GM18951 (cell line): ENCODE data around the gene CCDC60.
"Not testable (repeated sequence)": the region's sequence is repeated elsewhere in the genome, so short reads cannot be mapped to it uniquely, and the experiment has no call there.

Experiments
- POLR2A ChIP-seq: IDR thresholded peaks from 4 replicates; pipeline ENCODE4 v1.6.1; 2011; ENCODE audit warnings: mild to moderate bottlenecking; ENCODE audit not compliant: insufficient read length, insufficient read depth; ENCODE audit errors: extremely low read depth
- in situ Hi-C: fragments of 300-500 bp; cut with MboI; formaldehyde crosslinking; loops from one replicate; pipeline ENCODE4 v1.12.0; 2022; ENCODE audit warnings: low sequenced_read_pairs, mixed read lengths, inconsistent platforms; ENCODE audit not compliant: unreplicated experiment

The CCDC60 gene

DNA sequence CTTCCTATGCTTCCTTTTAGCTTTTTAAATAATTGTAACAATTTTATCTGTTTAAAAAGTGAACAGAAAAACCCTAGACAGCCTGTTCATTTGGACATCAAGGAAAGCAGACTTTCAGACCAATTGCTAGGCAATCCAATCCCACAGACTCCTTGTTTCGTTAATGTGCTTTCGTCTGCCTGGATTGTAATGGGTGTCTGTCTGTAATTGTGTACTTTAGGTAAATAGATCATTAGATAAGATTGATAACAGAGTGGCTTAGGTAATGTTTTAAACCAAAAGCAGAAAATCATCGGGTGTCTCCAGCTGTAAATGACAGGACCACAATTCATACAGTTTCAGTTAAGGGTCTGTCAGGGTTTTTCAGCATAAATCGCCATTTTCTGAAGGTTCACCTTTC lies 19.6 kb downstream of the CCDC60 start:
- no peak for TF ChIP-seq POLR2A
- in situ Hi-C loops: no loop called here

DNA sequence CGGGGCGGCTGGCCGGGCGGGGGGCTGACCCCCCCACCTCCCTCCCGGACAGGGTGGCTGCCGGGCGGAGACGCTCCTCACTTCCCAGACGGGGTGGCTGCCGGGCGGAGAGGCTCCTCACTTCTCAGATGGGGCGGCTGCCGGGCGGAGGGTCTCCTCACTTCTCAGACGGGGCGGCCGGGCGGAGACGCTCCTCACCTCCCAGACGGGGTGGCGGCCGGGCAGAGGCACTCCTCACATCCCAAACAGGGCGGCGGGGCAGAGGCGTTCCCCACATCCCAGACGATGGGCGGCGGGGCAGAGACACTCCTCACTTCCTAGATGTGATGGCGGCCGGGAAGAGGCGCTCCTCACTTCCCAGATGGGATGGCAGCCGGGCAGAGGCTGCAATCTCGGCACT lies 25.8 kb downstream of the CCDC60 start:
- in situ Hi-C loops: not testable (repeated sequence)

DNA sequence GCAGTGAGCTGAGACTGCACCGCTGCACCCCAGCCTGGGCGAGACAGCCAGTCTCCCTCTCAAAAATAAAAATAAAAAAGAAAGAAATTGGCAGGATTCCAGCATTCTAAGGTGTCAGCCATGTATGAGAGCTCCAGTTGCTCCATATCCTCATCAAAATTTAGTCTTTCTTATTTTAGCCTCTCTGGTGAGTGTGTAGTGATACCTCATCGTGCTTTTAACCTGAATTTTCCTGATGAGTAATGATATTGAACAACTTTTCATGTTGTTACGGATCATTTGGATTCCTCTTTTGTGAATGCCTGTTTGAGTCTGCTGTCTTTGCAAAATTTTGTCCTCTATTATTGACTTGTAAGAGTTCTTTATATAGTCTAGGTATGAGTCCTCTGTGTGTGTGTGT lies 28.5 kb downstream of the CCDC60 start:
- in situ Hi-C loops: no loop called here
- TF ChIP-seq POLR2A: no peak

DNA sequence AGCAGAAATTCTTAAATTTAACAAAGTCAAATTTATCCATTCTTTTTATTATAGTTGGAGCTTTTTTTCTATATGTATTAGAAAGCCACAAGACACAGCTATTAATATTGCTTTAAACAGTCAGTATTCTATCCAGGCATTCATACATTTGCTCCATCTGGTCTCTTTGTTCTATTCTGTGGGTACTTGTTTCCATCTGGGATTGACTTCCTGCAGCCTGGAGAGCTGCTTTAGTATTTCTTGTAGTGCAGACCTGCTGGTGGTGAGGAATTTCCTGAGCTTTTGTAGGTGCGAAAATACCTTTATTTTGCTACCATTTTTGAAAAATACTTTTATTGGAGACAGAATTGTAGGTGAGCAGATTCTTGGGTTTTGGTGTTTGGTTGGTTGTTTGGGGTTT lies 29.0 kb downstream of the CCDC60 start:
- no peak for TF ChIP-seq POLR2A
- in situ Hi-C loops: no loop called here

DNA sequence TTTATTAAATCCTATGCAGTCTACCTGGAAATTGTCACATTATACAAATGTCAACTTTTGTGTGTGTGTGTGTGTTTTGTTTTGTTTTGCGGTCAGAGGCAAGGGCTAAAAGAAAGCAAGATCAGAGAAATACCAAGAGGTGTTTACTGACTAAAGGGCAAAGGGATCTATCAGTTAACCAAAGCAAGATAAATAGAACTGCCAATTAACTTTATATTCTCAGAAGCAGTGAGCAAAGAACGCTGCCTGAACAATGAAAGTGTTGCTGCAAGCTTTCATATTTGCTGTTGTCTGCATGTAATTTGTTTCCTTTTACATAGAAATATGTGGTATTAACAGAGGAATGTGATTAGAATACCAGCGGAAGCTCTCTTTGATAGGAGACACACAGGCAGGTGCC lies 30.9 kb downstream of the CCDC60 start:
- no peak for TF ChIP-seq POLR2A
- in situ Hi-C loops: no loop called here

DNA sequence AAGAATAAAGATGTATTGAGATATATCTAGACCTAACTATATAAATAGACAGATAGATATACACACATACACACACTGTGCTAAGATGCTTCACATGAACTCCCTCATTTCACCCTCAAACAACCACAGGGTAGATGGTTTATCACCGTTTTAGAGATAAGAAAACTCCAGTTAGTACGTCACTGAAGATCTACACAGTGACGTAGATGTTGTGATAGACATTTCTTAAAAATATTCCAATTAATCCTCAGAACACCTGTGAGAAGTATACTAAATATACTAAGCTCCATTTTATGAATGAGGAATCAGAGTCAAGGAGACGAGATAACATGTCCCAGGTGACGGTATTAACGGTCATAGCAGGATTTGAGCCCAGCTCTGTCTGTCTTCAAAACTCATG lies 31.5 kb downstream of the CCDC60 start:
- no peak for TF ChIP-seq POLR2A
- in situ Hi-C loops: no loop called here

DNA sequence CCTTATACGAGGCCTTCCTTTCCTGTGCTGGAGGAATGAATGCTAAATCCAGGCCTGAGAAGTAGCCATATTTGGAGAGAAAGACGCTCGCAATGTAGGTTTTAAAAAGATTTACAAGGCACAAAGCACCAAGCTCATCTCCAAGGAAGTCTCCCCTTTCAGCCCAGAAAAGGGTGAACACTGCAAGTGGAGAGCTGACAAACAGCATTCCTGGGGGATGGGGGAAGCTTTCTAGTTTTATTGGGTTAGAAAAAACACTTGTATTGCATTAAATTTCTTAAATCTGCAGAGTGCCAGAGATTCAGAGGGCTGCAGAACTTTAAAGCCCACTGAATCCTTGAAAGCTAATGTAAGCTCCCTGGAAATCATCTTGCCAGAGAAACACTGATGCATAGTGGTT lies 34.6 kb downstream of the CCDC60 start:
- in situ Hi-C loops: no loop called here
- no peak for TF ChIP-seq POLR2A

DNA sequence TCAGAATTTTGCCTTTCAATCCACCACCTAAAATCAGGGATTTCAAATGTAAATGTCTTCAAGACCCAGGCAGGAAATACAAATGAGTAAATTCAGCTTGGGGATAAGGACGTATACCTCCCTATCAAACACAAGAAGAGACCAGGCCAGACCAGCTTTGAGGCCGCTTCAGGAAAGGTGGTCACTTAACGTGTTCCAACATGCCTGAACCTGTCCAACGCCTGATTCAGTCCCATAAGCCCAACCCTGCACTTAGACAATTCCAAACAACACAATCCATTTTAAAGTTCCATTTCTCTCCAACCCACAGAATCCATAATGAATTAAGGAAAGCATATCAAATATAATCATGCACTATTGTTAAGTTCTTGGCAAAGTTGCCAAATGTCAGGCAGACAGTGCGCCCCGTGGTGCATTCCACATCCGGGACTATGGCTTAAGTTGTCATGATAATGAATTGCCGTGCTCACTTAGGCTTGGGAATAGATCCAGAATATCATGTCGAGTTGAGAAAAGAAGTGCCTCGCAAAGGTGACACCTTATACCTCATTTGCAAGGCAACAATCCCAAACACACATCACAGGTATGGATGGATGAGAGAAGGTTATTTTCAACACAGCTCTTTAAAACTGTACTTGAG lies 35.5 kb downstream of the CCDC60 start:
- no peak for TF ChIP-seq POLR2A
- in situ Hi-C loops: no loop called here

DNA sequence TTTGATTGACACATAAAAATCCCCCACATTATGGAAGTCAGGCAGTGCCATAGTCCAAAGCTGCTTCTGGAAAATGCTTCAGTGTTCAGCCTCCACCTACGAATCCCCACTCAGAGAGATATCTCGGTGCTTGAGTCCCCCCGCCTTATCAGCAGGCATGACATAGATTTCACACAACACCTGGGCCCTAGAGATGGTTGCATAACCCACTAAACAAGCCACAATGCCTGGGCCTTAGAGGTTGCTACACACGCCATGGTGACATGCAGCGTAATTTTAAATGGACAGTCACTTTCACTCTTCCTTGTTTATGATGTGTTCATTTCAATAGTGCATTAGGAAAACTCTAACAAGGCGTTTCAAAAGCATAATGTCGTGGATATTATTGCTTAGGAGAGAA lies 38.0 kb downstream of the CCDC60 start:
- TF ChIP-seq POLR2A: no peak
- in situ Hi-C loops: no loop called here

DNA sequence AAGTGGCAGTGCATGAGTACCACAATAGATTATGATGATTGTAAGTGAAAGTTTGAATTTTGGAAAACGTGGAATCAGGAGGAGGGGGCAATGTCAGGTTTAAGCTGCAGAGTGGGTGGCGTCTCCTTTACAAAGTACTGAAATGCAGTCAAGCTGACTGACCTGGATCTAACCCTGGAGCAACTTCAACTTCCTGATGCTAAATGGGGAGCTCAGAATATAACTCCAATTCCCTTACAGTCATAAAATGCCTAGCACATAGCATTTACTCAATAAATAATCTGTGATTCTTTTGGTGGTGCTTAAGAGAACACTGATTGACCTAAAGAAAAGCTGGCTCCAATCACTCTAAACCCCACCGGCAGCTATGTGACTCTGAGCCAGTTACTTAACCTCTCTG lies 38.5 kb downstream of the CCDC60 start:
- in situ Hi-C loops: no loop called here
- no peak for TF ChIP-seq POLR2A

DNA sequence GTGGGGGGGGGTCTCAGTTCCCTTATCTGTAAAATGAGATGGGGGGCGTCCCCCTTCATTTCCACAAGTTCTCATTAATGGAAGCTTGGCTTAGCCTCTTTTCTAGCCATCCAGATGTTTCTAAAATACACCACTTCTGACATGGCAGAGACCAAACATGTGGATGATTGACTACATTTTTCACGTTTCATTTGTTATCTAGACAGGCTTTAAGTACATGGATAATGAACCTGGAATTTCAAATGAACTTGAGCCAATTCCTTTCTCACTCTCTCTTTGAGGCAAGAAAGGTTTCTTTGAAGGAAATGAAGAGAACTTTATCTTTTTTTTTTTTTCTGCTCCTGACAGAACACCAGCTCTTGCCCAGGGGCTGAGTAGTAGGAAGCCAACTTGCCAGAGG lies 39.1 kb downstream of the CCDC60 start:
- TF ChIP-seq POLR2A: no peak
- in situ Hi-C loops: no loop called here

DNA sequence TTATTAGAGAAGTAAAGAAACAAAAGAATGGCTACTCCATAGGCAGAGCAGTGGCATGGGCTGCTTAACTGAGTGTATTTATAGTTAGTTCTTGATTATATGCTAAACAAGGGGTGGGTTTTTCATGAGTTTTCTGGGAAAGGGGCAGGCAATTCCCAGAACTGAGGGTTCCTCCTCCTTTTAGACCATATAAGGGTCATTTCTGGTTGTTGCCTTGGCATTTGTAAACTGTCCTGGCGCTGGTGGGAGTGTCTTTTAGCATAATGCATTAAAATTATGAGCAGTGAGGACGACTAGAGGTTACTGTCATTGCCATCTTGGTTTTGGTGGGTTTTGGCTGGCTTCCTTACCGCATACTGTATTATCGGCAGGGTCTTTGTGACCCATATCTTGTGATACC lies 40.1 kb downstream of the CCDC60 start:
- in situ Hi-C loops: no loop called here
- no peak for TF ChIP-seq POLR2A

DNA sequence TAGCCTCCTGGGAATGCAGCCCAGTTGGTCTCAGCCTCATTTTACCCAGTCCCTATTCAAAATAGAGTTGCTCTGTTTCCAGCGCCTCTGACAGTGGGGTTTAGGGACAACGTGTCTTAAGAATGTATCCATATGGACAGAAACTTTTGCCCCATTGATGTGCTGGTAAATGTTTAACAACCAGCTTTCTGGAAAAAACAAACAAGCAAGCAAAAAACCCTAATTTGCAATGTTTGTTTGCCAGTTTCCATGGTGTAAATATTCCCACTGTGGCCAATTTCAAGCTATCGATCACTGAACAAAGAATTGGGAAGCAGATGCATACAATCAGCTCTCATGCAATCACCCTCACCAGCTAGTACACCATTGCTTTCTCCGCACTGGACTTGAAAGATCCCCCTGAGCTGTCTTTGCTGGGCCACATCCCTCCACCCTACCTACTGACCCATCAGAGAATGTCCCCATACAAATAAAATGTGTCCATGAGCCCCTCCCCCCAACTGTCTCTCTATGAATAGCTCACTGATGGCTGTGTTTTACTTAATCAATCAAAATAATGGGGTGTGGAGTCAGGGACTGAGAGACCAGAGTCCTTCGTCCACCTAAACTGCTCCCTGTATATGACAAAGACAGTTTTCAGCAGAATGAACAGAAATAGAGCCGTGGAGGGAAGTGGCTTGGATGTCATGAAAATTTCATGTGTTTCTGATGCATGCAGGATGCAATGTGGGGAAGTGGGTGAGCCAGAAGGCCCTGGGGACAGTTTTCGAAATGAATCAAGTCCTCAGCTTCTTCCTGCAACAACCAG lies 40.8 kb downstream of the CCDC60 start:
- in situ Hi-C loops: no loop called here
- TF ChIP-seq POLR2A: no peak

DNA sequence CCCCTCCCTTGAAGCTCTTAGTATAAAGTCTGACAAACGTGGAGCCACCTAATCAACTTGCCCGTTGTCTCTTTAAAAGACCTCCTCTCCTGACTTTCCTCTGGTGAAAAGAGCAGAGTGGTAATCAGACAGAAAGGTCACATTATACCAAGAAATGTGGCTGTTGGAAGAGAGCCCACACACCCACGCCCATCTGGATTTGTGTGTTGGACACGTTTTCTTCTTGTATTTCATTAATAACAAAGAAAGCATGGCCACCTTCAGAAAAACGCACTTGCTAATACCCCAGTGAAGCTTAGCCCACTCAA lies 41.3 kb downstream of the CCDC60 start:
- in situ Hi-C loops: no loop called here
- TF ChIP-seq POLR2A: no peak
